ENCODE measurements around the gene TRPV6. TPM values are rescaled to one million over a fixed set of nuclear protein-coding genes. Genes with fewer than 3 reads are reported as not detected.

The TRPV6 gene
- total RNA-seq, 1 donor from 2014 or later, result not detected

DNA sequence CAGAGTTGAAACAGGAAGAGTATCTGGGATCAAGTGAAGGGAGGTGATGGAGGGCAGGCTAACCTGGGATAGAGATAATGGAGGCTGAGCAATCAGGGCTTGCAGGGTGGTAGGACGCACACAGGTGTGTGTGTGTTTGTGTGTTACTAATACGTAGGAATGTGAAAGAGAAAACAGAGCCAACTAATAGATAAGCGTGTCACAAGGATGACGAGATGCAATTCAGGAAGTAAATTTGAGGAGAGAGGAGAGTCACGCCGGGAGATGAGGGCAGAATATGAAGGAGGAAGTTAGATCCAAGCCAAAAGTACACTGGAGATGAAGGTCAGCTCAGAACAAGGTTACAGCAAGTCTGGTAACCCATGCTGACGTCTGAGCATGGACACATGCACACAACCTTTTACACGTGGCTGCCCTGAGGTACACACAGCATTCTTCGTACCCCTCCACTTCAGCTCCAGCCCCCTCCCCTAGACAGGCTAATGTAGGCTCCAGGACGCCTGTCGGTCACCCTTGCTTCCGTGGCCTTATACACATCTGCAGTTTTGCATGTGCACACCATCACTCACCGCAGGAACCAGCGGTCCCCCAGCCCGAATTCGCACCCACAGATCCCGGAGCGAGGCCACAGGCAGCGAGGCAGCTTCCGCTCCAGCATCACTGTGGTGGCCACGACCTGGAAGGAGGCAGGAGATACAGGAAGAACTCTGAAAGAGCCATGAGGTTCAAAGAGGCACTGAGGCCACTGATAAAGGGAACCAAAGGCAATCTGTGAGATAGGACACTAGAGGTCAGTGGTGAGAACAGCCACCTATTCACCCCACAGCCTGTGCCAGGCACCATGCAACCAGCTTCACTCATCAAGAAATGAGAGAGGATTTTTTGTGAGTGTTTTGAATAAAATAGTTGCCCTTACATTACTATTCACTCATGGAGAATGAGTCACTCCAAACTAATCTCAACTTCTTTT is 23.7 kb upstream of the TRPV6 start:
- Histone ChIP-seq H3K4me3 (ENCODE audit: low read length in 3 of 3) (no peak overlapping the region), H3K9ac (ENCODE audit: low read depth in 1 of 3, low read length in 3 of 3) (no peak overlapping the region), H3K27me3 (ENCODE audit: control insufficient read depth in 3 of 3, insufficient read depth in 3 of 3, low read length in 3 of 3) (no peaks in the 10 kb centered on the region), H3K9me3 (ENCODE audit: control insufficient read depth in 3 of 3, low read length in 3 of 3) (no peaks in the 10 kb centered on the region), H3K36me3 (ENCODE audit: control insufficient read depth in 3 of 3, insufficient read depth in 3 of 3, low read length in 3 of 3) (no peaks in the 10 kb centered on the region), H3K4me1 (ENCODE audit: control insufficient read depth in 3 of 3, insufficient read depth in 3 of 3, low read length in 3 of 3) (no peaks in the 10 kb centered on the region), H3K27ac (ENCODE audit: low read depth, low read length) (no peak overlapping the region)

DNA sequence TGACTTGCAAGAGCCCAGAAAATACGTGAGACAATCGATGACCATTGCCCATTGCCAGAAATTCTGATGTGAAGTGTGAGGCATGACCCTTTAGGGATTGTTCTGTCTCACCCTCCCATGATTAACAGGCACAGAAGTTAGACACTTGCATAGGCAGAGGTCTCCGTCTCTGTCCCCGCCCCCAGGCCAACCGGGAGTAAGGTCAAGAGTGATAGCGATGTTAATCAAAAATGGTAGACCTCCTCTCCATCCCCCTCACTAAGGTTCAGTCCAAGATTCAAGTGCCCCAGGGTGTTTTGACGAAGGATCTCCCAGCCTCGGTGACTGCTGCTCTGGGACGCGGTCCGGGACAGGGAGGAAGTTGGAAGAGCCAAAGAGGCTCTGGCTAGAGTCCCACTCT is 22.7 kb upstream of the TRPV6 start:
- Histone ChIP-seq H3K27ac (ENCODE audit: low read depth, low read length) (no peak overlapping the region), H3K9ac (ENCODE audit: low read depth in 1 of 3, low read length in 3 of 3) (no peak overlapping the region), H3K27me3 (ENCODE audit: control insufficient read depth in 3 of 3, insufficient read depth in 3 of 3, low read length in 3 of 3) (no peaks in the 10 kb centered on the region), H3K9me3 (ENCODE audit: control insufficient read depth in 3 of 3, low read length in 3 of 3) (no peaks in the 10 kb centered on the region), H3K4me1 (ENCODE audit: control insufficient read depth in 3 of 3, insufficient read depth in 3 of 3, low read length in 3 of 3) (no peaks in the 10 kb centered on the region), H3K4me3 (ENCODE audit: low read length in 3 of 3) (no peak overlapping the region), H3K36me3 (ENCODE audit: control insufficient read depth in 3 of 3, insufficient read depth in 3 of 3, low read length in 3 of 3) (no peaks in the 10 kb centered on the region)

DNA sequence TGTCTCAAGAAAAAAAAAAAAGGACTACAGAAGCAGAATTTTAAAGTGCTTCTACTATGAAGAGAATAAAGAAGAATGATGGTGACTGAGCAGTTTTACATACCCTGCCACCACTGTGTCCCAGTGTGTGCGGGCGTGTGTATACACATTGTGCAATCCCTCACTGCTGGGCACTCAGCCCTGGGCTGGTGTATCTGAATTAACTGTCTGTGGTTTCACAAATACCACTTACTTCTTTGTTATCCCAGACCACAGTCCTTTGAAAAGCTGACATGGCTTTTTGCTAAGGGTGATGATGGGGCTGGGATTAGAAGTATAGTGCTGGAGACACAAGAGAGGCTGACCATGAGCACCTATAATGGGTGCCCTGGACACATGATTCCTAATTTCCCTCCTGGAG is 21.1 kb upstream of the TRPV6 start:
- H3K9me3 ChIP-seq (ENCODE audit: control insufficient read depth in 3 of 3, low read length in 3 of 3), result no peaks in the 10 kb centered on the region
- H3K4me1 ChIP-seq (ENCODE audit: control insufficient read depth in 3 of 3, insufficient read depth in 3 of 3, low read length in 3 of 3), result no peaks in the 10 kb centered on the region
- H3K9ac ChIP-seq (ENCODE audit: low read depth in 1 of 3, low read length in 3 of 3), result no peak overlapping the region
- no peak overlapping the region for H3K27ac ChIP-seq (ENCODE audit: low read depth, low read length)
- no peaks in the 10 kb centered on the region for H3K27me3 ChIP-seq (ENCODE audit: control insufficient read depth in 3 of 3, insufficient read depth in 3 of 3, low read length in 3 of 3)
- H3K36me3 ChIP-seq (ENCODE audit: control insufficient read depth in 3 of 3, insufficient read depth in 3 of 3, low read length in 3 of 3), result no peaks in the 10 kb centered on the region
- H3K4me3 ChIP-seq (ENCODE audit: low read length in 3 of 3), result no peak overlapping the region

DNA sequence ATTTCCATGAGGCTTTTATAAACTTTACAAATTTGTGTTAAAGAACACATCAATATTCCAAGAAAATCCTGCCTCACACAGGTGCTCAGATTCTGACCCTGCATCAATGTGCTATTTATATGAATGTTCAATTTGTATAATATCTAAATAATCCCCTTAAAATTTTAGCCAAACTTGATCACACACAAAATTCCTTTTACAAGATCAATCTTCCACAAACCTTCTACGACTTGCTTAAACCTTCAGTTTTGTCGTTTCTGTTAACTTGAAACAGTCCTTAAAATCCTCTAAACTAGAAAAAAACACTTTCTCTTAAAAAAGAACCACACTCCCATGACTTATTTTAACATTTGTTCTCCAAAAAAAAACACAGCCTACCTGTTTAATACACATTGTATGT is 20.2 kb upstream of the TRPV6 start:
- Histone ChIP-seq H3K36me3 (ENCODE audit: control insufficient read depth in 3 of 3, insufficient read depth in 3 of 3, low read length in 3 of 3) (no peaks in the 10 kb centered on the region), H3K9me3 (ENCODE audit: control insufficient read depth in 3 of 3, low read length in 3 of 3) (no peaks in the 10 kb centered on the region), H3K27me3 (ENCODE audit: control insufficient read depth in 3 of 3, insufficient read depth in 3 of 3, low read length in 3 of 3) (no peaks in the 10 kb centered on the region), H3K27ac (ENCODE audit: low read depth, low read length) (no peak overlapping the region), H3K4me3 (ENCODE audit: low read length in 3 of 3) (no peak overlapping the region), H3K9ac (ENCODE audit: low read depth in 1 of 3, low read length in 3 of 3) (no peak overlapping the region), H3K4me1 (ENCODE audit: control insufficient read depth in 3 of 3, insufficient read depth in 3 of 3, low read length in 3 of 3) (no peaks in the 10 kb centered on the region)

DNA sequence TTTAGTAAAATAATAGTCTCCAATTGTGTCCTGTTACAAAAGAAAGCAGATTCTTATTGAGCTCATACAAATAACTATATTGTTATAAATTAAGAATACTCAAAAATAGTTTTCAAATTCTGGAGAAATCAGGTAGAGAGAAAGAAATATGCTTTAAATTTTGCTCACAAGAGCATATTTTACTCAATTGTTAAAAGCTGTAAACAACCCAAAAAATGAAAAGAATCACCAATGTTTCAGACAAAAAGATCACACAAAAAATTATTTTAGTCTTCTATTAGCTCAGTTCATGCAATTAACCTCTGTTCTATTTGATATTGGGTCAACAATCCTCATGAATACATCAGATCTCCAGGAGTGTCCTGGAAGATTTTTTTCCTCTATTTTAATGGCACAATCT is 18.6 kb upstream of the TRPV6 start:
- no peaks in the 10 kb centered on the region for H3K4me1 ChIP-seq (ENCODE audit: control insufficient read depth in 3 of 3, insufficient read depth in 3 of 3, low read length in 3 of 3)
- no peak overlapping the region for H3K9ac ChIP-seq (ENCODE audit: low read depth in 1 of 3, low read length in 3 of 3)
- H3K9me3 ChIP-seq (ENCODE audit: control insufficient read depth in 3 of 3, low read length in 3 of 3), result no peaks in the 10 kb centered on the region
- H3K27me3 ChIP-seq (ENCODE audit: control insufficient read depth in 3 of 3, insufficient read depth in 3 of 3, low read length in 3 of 3), result no peaks in the 10 kb centered on the region
- H3K4me3 ChIP-seq (ENCODE audit: low read length in 3 of 3), result no peak overlapping the region
- H3K36me3 ChIP-seq (ENCODE audit: control insufficient read depth in 3 of 3, insufficient read depth in 3 of 3, low read length in 3 of 3), result no peaks in the 10 kb centered on the region
- H3K27ac ChIP-seq (ENCODE audit: low read depth, low read length), result no peak overlapping the region

DNA sequence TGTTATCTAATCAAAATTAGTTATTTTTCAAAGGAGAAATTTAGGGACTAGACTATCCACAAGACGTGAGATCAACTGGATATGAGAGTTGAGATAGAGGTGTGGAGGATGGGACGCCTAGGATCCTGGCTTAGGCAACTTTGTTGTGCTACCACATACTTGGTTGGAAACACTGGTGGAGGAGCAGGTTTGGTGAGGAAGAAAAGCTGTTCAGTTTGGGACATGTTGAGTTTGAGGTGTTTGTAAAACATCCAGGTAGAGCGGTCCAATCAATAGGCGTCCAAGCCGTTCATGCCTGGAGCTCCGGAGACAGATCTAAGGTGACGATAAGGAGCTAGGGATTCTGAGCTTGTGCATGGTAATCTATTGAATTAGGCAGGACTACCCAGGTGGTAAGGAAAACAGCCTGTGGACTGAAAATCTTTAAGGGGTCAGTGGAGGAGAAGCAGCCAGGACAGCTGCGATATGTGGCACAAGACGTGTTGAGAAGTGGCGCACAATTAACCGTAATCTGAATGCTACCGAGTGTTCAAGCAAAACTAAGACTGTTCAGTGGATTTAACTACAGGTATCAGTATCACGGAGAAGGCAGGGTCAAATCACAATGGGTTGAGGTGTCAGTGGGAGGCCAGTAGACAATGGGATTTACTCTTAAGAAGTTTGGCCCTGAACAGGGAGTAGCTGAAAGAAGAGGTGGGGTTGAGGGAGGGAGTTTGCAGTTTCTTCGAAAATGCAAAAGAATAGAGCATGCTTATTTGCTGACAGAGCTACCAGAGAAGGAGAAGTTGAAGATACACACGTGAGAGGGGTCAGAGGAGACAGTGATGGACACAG is 16.1 kb upstream of the TRPV6 start:
- no peaks in the 10 kb centered on the region for H3K36me3 ChIP-seq (ENCODE audit: control insufficient read depth in 3 of 3, insufficient read depth in 3 of 3, low read length in 3 of 3)
- no peaks in the 10 kb centered on the region for H3K9me3 ChIP-seq (ENCODE audit: control insufficient read depth in 3 of 3, low read length in 3 of 3)
- H3K27me3 ChIP-seq (ENCODE audit: control insufficient read depth in 3 of 3, insufficient read depth in 3 of 3, low read length in 3 of 3), result peaks cover 0 to 8% (median 0%) of the 10 kb centered on the region in 3 donors
- H3K9ac ChIP-seq (ENCODE audit: low read depth in 1 of 3, low read length in 3 of 3), result no peak overlapping the region
- H3K4me1 ChIP-seq (ENCODE audit: control insufficient read depth in 3 of 3, insufficient read depth in 3 of 3, low read length in 3 of 3), result no peaks in the 10 kb centered on the region
- no peak overlapping the region for H3K4me3 ChIP-seq (ENCODE audit: low read length in 3 of 3)
- no peak overlapping the region for H3K27ac ChIP-seq (ENCODE audit: low read depth, low read length)

DNA sequence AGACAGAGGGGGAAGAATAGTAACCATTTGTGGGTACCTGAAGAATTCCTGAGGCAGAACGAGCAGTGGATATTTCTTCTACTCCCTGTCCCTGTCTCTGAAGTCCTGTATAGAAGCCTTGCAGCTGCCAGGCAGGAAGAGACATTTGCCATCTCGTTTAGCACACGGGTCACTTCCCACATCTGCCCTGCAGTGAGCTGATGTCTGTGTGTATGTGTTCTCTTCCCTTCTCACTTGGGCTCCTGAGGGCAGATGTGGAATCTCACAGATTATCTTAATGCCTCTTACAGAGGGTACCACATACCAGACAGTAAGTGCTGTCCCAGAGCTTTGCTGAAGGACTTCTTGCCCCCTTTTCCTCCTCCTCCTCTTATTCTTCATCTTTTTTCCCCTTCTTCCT is 14.1 kb upstream of the TRPV6 start:
- peaks cover 0 to 8% (median 3%) of the 10 kb centered on the region in 3 donors for H3K27me3 ChIP-seq (ENCODE audit: control insufficient read depth in 3 of 3, insufficient read depth in 3 of 3, low read length in 3 of 3)
- H3K36me3 ChIP-seq (ENCODE audit: control insufficient read depth in 3 of 3, insufficient read depth in 3 of 3, low read length in 3 of 3), result no peaks in the 10 kb centered on the region
- H3K27ac ChIP-seq (ENCODE audit: low read depth, low read length), result no peak overlapping the region
- H3K4me3 ChIP-seq (ENCODE audit: low read length in 3 of 3), result no peak overlapping the region
- H3K4me1 ChIP-seq (ENCODE audit: control insufficient read depth in 3 of 3, insufficient read depth in 3 of 3, low read length in 3 of 3), result no peaks in the 10 kb centered on the region
- no peaks in the 10 kb centered on the region for H3K9me3 ChIP-seq (ENCODE audit: control insufficient read depth in 3 of 3, low read length in 3 of 3)
- no peak overlapping the region for H3K9ac ChIP-seq (ENCODE audit: low read depth in 1 of 3, low read length in 3 of 3)

DNA sequence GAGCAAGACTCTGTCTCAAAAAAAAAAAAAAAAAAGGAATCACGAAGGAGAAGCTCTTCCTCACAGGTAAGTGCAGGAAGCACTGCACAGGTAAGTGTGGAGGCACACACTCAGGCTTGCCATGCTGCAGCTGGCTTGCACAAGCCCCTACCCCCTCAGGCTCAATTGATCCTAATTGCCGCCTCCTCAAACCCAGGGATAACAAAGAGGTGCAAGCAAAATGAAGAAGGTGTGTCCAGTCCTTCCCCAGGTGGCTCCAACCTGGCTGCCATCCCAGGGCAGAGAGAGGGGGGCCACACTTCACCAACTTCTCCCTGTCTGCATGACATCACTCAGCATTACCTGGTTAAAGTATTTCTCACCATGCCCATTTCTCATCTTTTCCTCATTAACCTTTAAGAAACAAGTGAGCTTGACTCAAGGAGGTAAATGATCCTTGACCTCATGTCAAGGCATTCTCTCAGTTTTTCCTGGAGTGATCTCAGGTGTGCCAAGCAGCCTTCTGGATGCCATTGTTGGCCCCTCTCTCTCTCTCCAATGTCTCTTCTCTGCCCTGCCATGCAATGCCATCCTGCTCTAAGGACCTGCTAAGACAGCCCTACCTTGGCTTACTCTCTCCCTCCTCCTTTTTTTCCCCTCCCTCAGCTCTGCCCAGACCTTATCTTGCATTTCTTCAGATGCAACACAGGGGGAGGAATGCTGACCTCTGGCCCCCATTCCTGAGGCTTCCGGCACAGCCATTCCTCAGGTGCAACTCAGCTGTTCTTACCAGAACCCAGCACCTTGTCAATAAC is 13.0 kb upstream of the TRPV6 start:
- no peak overlapping the region for H3K4me3 ChIP-seq (ENCODE audit: low read length in 3 of 3)
- no peaks in the 10 kb centered on the region for H3K36me3 ChIP-seq (ENCODE audit: control insufficient read depth in 3 of 3, insufficient read depth in 3 of 3, low read length in 3 of 3)
- H3K27ac ChIP-seq (ENCODE audit: low read depth, low read length), result no peak overlapping the region
- no peaks in the 10 kb centered on the region for H3K9me3 ChIP-seq (ENCODE audit: control insufficient read depth in 3 of 3, low read length in 3 of 3)
- H3K27me3 ChIP-seq (ENCODE audit: control insufficient read depth in 3 of 3, insufficient read depth in 3 of 3, low read length in 3 of 3), result peaks cover 0 to 8% (median 8%) of the 10 kb centered on the region in 3 donors
- no peak overlapping the region for H3K9ac ChIP-seq (ENCODE audit: low read depth in 1 of 3, low read length in 3 of 3)
- no peaks in the 10 kb centered on the region for H3K4me1 ChIP-seq (ENCODE audit: control insufficient read depth in 3 of 3, insufficient read depth in 3 of 3, low read length in 3 of 3)

DNA sequence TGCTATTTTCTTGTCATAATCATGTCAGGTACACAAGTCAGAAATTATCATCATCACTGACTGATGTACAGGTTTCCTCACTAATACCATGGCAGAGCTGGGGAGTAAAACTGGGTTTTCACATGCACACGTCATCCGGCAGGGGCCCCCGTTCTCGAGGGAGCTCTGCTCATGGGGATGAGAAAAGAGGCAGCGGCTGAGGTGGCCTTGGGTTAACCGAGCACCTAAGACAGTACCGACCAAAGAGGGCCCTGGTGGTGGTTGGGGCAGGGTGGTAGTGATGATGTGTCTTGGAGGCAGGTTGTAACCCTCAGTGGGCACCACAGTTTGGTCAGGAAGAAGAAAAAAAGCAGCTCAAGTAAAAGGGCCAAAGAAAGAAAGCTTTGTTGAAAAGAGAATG is 12.1 kb upstream of the TRPV6 start:
- Histone ChIP-seq H3K9me3 (ENCODE audit: control insufficient read depth in 3 of 3, low read length in 3 of 3) (no peaks in the 10 kb centered on the region), H3K4me1 (ENCODE audit: control insufficient read depth in 3 of 3, insufficient read depth in 3 of 3, low read length in 3 of 3) (no peaks in the 10 kb centered on the region), H3K27ac (ENCODE audit: low read depth, low read length) (no peak overlapping the region), H3K27me3 (ENCODE audit: control insufficient read depth in 3 of 3, insufficient read depth in 3 of 3, low read length in 3 of 3) (peaks cover 2 to 8% (median 8%) of the 10 kb centered on the region in 3 donors), H3K36me3 (ENCODE audit: control insufficient read depth in 3 of 3, insufficient read depth in 3 of 3, low read length in 3 of 3) (no peaks in the 10 kb centered on the region), H3K9ac (ENCODE audit: low read depth in 1 of 3, low read length in 3 of 3) (no peak overlapping the region), H3K4me3 (ENCODE audit: low read length in 3 of 3) (no peak overlapping the region)

All from skeletal muscle tissue (tissue), 4 donors.